ENCODE measurements around the gene SMYD4. TPM values are rescaled to one million over a fixed set of nuclear protein-coding genes. Genes with fewer than 3 reads are reported as not detected.
"Not testable (repeated sequence)": the region's sequence is repeated elsewhere in the genome, so short reads cannot be mapped to it uniquely, and the experiment has no call there.

Gene SMYD4
- total RNA-seq, 1 donor from 2014 or later: 17.8 TPM

GRCh38 chr17:1865252-1866037, 35.7 kb upstream of the SMYD4 start:
- TF ChIP-seq CTCF (IDR thresholded peaks at IDR 0.05): peak; percentile 66

GRCh38 chr17:1861391-1862010, 31.8 kb upstream of the SMYD4 start:
- DNase-seq (no peak), ATAC-seq (no peak)
- Histone ChIP-seq H3K4me1 (no peaks in the 10 kb centered on the region), H3K4me3 (no peak overlapping the region), H3K27me3 (no peaks in the 10 kb centered on the region), H3K36me3 (peaks cover 11% of the 10 kb centered on the region), H3K27ac (no peak overlapping the region), H3K9me3 (no peaks in the 10 kb centered on the region)
- intact Hi-C loops (cut with DNase I): no loop called here
- no peak for TF ChIP-seq CTCF (IDR thresholded peaks at IDR 0.05)

More at GRCh38 chr17:1865252-1866037, 35.7 kb upstream of the SMYD4 start:
- H3K4me3 ChIP-seq: no peak overlapping the region
- no peaks in the 10 kb centered on the region for H3K27me3 ChIP-seq
- no peaks in the 10 kb centered on the region for H3K9me3 ChIP-seq
- ATAC-seq (peak; percentile 81), DNase-seq (no peak)
- intact Hi-C loops (cut with DNase I): no loop called here
- peaks cover 25% of the 10 kb centered on the region for H3K36me3 ChIP-seq
- H3K4me1 ChIP-seq: no peaks in the 10 kb centered on the region
- H3K27ac ChIP-seq: no peak overlapping the region

- no peak for DNase-seq
- no peaks in the 10 kb centered on the region for H3K27me3 ChIP-seq
- no peak for TF ChIP-seq CTCF (IDR thresholded peaks at IDR 0.05)
- no peak overlapping the region for H3K4me3 ChIP-seq
- no peaks in the 10 kb centered on the region for H3K4me1 ChIP-seq
- peaks cover 13% of the 10 kb centered on the region for H3K36me3 ChIP-seq
- no peaks in the 10 kb centered on the region for H3K9me3 ChIP-seq
- no peak for ATAC-seq
- H3K27ac ChIP-seq: no peak overlapping the region
- intact Hi-C loops (cut with DNase I): no loop called here
Observed at GRCh38 chr17:1860978-1861377, 31.3 kb upstream of the SMYD4 start.

GRCh38 chr17:1856462-1856861, 26.8 kb upstream of the SMYD4 start:
- H3K27me3 ChIP-seq; H3K9me3 ChIP-seq; H3K27ac ChIP-seq; H3K4me1 ChIP-seq; H3K4me3 ChIP-seq; DNase-seq; ATAC-seq; intact Hi-C loops (cut with DNase I): not testable (repeated sequence)
- peaks cover 48% of the 10 kb centered on the region for H3K36me3 ChIP-seq

GRCh38 chr17:1853698-1854097, 24.0 kb upstream of the SMYD4 start:
- intact Hi-C loops (cut with DNase I): no loop called here
- no peaks in the 10 kb centered on the region for H3K27me3 ChIP-seq
- TF ChIP-seq CTCF (IDR thresholded peaks at IDR 0.05): no peak
- ATAC-seq (no peak), DNase-seq (no peak)
- peaks cover 59% of the 10 kb centered on the region for H3K36me3 ChIP-seq
- H3K9me3 ChIP-seq: no peaks in the 10 kb centered on the region
- H3K4me3 ChIP-seq: no peak overlapping the region
- no peak overlapping the region for H3K27ac ChIP-seq
- no peaks in the 10 kb centered on the region for H3K4me1 ChIP-seq

- Histone ChIP-seq H3K27ac (no peak overlapping the region), H3K9me3 (no peaks in the 10 kb centered on the region), H3K4me1 (no peaks in the 10 kb centered on the region), H3K36me3 (peaks cover 61% of the 10 kb centered on the region), H3K4me3 (no peak overlapping the region), H3K27me3 (no peaks in the 10 kb centered on the region)
- ATAC-seq (no peak), DNase-seq (no peak)
- TF ChIP-seq CTCF (IDR thresholded peaks at IDR 0.05): no peak
- intact Hi-C loops (cut with DNase I): no loop called here
Observed at GRCh38 chr17:1852327-1852726, 22.6 kb upstream of the SMYD4 start.

Data from upper lobe of right lung (tissue), 1 donor.